PFSK-1 (cell line): ENCODE measurements around the gene GZMH.

ENCODE experiments used
- FOXP2 ChIP-seq: optimal IDR thresholded peaks from 2 replicates; pipeline ENCODE3; 2011; ENCODE audit warnings: borderline replicate concordance, control low read depth, inconsistent platforms; ENCODE audit not compliant: insufficient read depth; ENCODE audit errors: extremely low read length, extremely low read depth
- POLR2AphosphoS5 ChIP-seq: IDR thresholded peaks from 2 replicates; pipeline ENCODE4 v1.6.1; 2012; ENCODE audit warnings: low read depth, mild to moderate bottlenecking, control low read depth, low read length, moderate library complexity
- REST ChIP-seq, 2 experiments: IDR thresholded peaks; 2 replicates each; pipeline versions ENCODE4 v1.6.1 to v1.8.0; 2011 to 2012; ENCODE audit warnings: low read depth in 2 of 2, low read length in 2 of 2, control low read depth in 1 of 2, inconsistent platforms in 1 of 2, mild to moderate bottlenecking in 1 of 2, moderate library complexity in 1 of 2; ENCODE audit not compliant: insufficient read depth in 1 of 2
- SIN3A ChIP-seq: IDR thresholded peaks from 2 replicates; pipeline ENCODE4 v1.6.1; 2012; ENCODE audit warnings: mild to moderate bottlenecking, low read length, moderate library complexity, borderline replicate concordance; ENCODE audit not compliant: insufficient read depth
- TAF1 ChIP-seq: IDR thresholded peaks from 2 replicates; pipeline ENCODE4 v1.6.1; 2012; ENCODE audit warnings: low read length, control low read depth, borderline replicate concordance; ENCODE audit not compliant: insufficient read depth

Gene GZMH

DNA sequence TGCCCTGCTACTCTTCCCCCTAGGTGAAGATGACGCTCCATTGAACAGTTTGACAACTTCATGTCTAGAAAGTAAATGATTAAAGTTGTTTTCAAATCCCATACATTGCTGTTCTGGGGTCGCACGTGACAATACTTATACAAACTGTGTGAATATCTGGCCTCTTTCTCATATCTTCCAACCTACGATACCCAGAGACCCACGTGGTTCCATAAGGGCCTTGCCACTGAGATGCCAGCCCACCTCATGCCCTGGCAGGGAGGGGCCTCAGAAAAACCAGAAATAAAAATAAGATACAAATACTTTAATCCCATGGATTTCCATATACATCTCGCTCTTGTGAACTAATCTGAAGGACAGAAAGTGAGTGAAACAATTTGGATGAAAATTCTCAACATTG, 20.0 kb upstream of the GZMH start:
- TF ChIP-seq TAF1 (no peak), REST (IDR thresholded peaks at IDR 0.05; ENCODE audit: insufficient read depth in 1 of 2, low read depth in 2 of 2, low read length in 2 of 2) (no peak), SIN3A (no peak), FOXP2 (no peak), POLR2AphosphoS5 (no peak)

GRCh38 chr14:24613747-24614146, 4.3 kb upstream of the GZMH start:
- TF ChIP-seq TAF1 (no peak), POLR2AphosphoS5 (no peak), REST (IDR thresholded peaks at IDR 0.05; ENCODE audit: insufficient read depth in 1 of 2, low read depth in 2 of 2, low read length in 2 of 2) (no peak), FOXP2 (no peak), SIN3A (no peak)

- TF ChIP-seq SIN3A = no peak
Observed at GRCh38 chr14:24613241-24613640, 3.8 kb upstream of the GZMH start.

DNA sequence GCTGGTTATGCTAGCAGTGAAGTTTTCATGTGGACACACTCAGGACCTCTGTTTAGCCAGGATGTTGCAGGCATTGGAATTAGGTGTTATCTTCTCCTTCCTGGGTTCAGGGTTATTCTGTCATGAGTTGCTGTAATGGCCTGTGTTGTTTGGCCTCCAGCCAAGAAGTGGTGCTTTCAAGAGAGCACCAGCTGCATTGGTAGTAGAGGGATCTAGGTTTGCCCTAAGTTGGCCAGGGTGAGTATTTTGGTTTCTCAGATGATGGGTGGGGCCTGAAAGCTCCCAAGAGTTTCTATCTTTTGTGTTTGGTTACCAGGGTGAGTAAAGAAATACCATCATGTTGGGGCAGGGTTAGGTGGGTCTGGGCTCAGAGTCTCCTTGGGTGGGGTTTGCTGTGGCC, 2.7 kb upstream of the GZMH start:
- TF ChIP-seq FOXP2 = no peak
- TF ChIP-seq REST (IDR thresholded peaks at IDR 0.05; ENCODE audit: insufficient read depth in 1 of 2, low read depth in 2 of 2, low read length in 2 of 2) = no peak
- TF ChIP-seq SIN3A = no peak
- TF ChIP-seq TAF1 = no peak
- TF ChIP-seq POLR2AphosphoS5 = no peak

DNA sequence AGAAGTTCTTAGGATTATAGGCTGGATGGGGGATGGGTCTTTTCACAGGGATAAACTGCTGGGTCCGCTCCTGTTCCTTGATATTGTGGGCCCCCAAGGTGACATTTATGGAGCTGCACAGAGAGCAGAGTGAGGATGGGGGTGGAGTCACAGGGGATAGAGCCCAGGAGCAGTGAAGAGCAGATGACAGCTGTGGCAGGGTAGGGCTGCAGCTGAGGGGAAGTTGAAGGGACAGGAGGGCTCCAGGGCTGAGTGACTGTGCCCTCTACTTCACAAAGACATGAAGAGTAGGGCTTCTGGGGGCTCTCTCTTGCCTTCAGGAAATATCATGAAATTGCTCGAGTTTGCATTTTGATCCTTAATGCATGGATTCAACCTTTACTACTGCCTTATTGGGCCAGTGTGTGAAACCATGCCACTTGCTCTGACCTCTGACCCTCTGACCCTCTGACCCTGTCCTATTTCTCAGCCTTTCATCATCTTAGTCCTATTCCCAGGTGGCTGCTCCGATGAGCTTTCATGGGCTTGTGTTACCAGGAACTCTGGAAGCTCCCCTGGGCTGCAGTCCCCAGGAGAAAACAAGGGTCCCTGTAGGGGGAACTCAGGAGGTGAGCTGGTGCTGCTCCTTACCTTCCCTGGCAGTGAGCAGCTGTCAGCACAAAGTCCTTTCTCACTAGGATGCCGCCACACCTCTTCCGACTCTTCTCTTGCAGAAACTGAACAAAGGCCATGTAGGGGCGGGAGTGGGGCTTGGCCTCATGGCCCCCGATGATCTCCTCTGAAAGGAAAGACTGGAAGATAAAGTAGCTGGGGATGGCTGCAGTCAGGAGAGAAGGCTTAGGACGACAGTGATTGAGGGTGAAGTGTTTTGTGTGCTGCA, 1.6 kb downstream of the GZMH start:
- TF ChIP-seq REST (IDR thresholded peaks at IDR 0.05; ENCODE audit: insufficient read depth in 1 of 2, low read depth in 2 of 2, low read length in 2 of 2) (no peak), TAF1 (no peak), POLR2AphosphoS5 (no peak), SIN3A (no peak), FOXP2 (no peak)
